ENCODE results near the gene MRPL43.

Gene MRPL43

GRCh38 chr10:101020427-101021075, 33.3 kb upstream of the MRPL43 start:
- TF ChIP-seq CTCF (IDR thresholded peaks at IDR 0.05; ENCODE audit: low read depth, low read length) = no peak
- H3K9me3 ChIP-seq = no peaks in the 10 kb centered on the region
- no peak for DNase-seq

GRCh38 chr10:101019440-101019703, 32.1 kb upstream of the MRPL43 start:
- peaks cover 3% of the 10 kb centered on the region; the same call in 1 of the 2 replicates for H3K4me1 ChIP-seq
- no peak for DNase-seq
- no peaks in the 10 kb centered on the region for H3K9me3 ChIP-seq
- no peaks in the 10 kb centered on the region for H3K27me3 ChIP-seq
- H3K4me3 ChIP-seq (ENCODE audit: low read depth, low read length) = no peak overlapping the region
- TF ChIP-seq CTCF (IDR thresholded peaks at IDR 0.05; ENCODE audit: low read depth, low read length) = no peak
- H3K36me3 ChIP-seq = no peaks in the 10 kb centered on the region

More at GRCh38 chr10:101020427-101021075, 33.3 kb upstream of the MRPL43 start:
- Histone ChIP-seq H3K4me3 (ENCODE audit: low read depth, low read length) (no peak overlapping the region), H3K27me3 (no peaks in the 10 kb centered on the region), H3K36me3 (no peaks in the 10 kb centered on the region), H3K4me1 (peaks cover 3% of the 10 kb centered on the region; the same call in 1 of the 2 replicates)

- peak; percentile 93 for DNase-seq
- H3K4me3 ChIP-seq (ENCODE audit: low read depth, low read length) = no peak overlapping the region
- peaks cover 3% of the 10 kb centered on the region; the same call in 1 of the 2 replicates for H3K4me1 ChIP-seq
- H3K9me3 ChIP-seq = no peaks in the 10 kb centered on the region
- H3K27me3 ChIP-seq = no peaks in the 10 kb centered on the region
- peak; percentile 76 for TF ChIP-seq CTCF (IDR thresholded peaks at IDR 0.05; ENCODE audit: low read depth, low read length)
- no peaks in the 10 kb centered on the region for H3K36me3 ChIP-seq
These were observed 31.5 kb upstream of the MRPL43 start for GRCh38 chr10:101018600-101019439.

- TF ChIP-seq CTCF (IDR thresholded peaks at IDR 0.05; ENCODE audit: low read depth, low read length) = no peak
- no peaks in the 10 kb centered on the region for H3K9me3 ChIP-seq
- peaks cover 6% of the 10 kb centered on the region for H3K4me1 ChIP-seq
- no peak for DNase-seq
- no peak overlapping the region for H3K4me3 ChIP-seq (ENCODE audit: low read depth, low read length)
- no peaks in the 10 kb centered on the region for H3K36me3 ChIP-seq
- H3K27me3 ChIP-seq = no peaks in the 10 kb centered on the region
These were observed 30.9 kb upstream of the MRPL43 start for GRCh38 chr10:101018118-101018599.

- DNase-seq = no peak
- TF ChIP-seq CTCF (IDR thresholded peaks at IDR 0.05; ENCODE audit: low read depth, low read length) = no peak
- Histone ChIP-seq H3K27me3 (no peaks in the 10 kb centered on the region), H3K4me3 (ENCODE audit: low read depth, low read length) (no peak overlapping the region), H3K36me3 (no peaks in the 10 kb centered on the region), H3K9me3 (no peaks in the 10 kb centered on the region), H3K4me1 (peaks cover 8% of the 10 kb centered on the region)
These were observed 29.5 kb upstream of the MRPL43 start for GRCh38 chr10:101016814-101017213.

- Histone ChIP-seq H3K27me3 (no peaks in the 10 kb centered on the region), H3K4me1 (peaks cover 8% of the 10 kb centered on the region), H3K4me3 (ENCODE audit: low read depth, low read length) (no peak overlapping the region), H3K9me3 (no peaks in the 10 kb centered on the region), H3K36me3 (no peaks in the 10 kb centered on the region)
- no peak for TF ChIP-seq CTCF (IDR thresholded peaks at IDR 0.05; ENCODE audit: low read depth, low read length)
- DNase-seq = no peak
These were observed 28.3 kb upstream of the MRPL43 start for GRCh38 chr10:101015582-101015973.
